ENCODE data around the gene FAM161B. TPM values are rescaled to one million over a fixed set of nuclear protein-coding genes. Genes with fewer than 3 reads are reported as not detected.
A peak's percentile ranks its signal among the peaks of the same experiment; 100 is the strongest.

Gene FAM161B
- total and polyA plus RNA-seq, 2 of the 4 experiments (the other 2 are of a cell fraction), result 1.9 to 2.5 TPM

DNA sequence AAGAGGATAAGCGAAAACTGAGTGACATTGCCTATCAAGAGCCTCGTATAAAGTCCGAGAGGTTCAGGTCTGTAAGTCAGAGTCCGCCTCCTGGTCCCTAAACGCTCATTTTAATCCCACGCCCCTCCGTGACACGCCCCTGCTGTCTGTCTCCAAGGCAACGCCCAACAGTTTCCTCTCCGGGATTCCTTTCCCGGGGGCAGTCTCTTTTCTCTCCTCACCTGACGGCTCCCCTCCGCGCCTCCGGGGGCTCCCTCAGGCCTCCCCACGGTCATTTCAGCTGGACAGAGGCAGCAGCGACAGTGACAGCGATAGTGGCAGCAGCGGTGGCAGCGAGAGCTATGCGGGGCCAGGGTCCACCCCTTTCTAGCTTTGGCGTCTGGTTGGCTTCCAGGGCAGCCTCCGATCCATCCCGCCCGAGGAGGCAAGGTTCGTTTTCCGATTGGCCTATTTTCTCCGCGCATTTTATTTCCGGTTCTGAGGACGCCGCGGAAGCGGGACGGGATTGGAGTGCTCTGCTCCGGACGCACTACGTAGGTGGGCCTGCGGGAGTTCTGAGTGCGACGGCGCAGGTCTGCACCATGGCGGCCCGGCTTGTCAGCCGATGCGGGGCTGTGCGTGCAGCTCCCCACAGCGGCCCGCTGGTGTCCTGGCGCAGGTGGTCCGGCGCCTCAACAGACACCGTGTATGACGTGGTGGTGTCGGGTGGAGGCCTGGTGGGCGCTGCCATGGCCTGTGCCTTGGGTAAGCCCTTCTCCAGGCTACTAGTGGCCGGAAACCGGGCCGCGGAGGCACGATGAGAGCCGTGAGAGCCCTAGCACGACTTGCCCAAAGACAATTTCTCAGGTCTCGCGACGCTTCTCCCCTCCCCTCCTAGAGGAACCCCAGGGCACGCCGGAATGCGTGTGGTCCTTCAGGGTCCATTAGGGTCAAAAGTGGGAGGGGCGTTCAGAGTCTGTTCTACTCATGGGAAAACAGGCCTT, at the start of gene FAM161B, which contains the start of gene COQ6 (continued):
- no peak for TF ChIP-seq RAD21 (IDR thresholded peaks at IDR 0.05; ENCODE audit: low read length)
- TF ChIP-seq CHD1 (IDR thresholded peaks at IDR 0.05; ENCODE audit: low read depth, low read length), result no peak
- TF ChIP-seq RFX5 (IDR thresholded peaks at IDR 0.05; ENCODE audit: low read depth, low read length), result peak; percentile 55; the same call in 1 of the 2 replicates
- TF ChIP-seq BHLHE40 (IDR thresholded peaks at IDR 0.05; ENCODE audit: low read depth, low read length), result peak; percentile 3; the same call in 1 of the 2 replicates
- TF ChIP-seq, protein P1, sequence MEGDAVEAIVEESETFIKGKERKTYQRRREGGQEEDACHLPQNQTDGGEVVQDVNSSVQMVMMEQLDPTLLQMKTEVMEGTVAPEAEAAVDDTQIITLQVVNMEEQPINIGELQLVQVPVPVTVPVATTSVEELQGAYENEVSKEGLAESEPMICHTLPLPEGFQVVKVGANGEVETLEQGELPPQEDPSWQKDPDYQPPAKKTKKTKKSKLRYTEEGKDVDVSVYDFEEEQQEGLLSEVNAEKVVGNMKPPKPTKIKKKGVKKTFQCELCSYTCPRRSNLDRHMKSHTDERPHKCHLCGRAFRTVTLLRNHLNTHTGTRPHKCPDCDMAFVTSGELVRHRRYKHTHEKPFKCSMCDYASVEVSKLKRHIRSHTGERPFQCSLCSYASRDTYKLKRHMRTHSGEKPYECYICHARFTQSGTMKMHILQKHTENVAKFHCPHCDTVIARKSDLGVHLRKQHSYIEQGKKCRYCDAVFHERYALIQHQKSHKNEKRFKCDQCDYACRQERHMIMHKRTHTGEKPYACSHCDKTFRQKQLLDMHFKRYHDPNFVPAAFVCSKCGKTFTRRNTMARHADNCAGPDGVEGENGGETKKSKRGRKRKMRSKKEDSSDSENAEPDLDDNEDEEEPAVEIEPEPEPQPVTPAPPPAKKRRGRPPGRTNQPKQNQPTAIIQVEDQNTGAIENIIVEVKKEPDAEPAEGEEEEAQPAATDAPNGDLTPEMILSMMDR (conservative IDR thresholded peaks at IDR 0.05; ENCODE audit: low read depth, low read length), result peak; percentile 27; the same call in 1 of the 2 replicates
- TF ChIP-seq MAZ (IDR thresholded peaks at IDR 0.05; ENCODE audit: borderline replicate concordance, low read depth, low read length), result no peak; the same call in 1 of the 2 replicates

Data from IMR-90 (cell line).